GM13977 (cell line): Measurements from ENCODE around the gene SPATS2L.

Experiments
- DNase-seq: peaks from one replicate; pipeline ENCODE4 v3.0.0; 2012; ENCODE audit warnings: low spot score
- in situ Hi-C: fragments of 300-500 bp; cut with MboI; formaldehyde crosslinking; loops from one replicate; pipeline ENCODE4 v1.12.0; 2022; ENCODE audit warnings: low sequenced_read_pairs, low pct_unique_long_range_greater_than_20kb, mixed read lengths, inconsistent platforms; ENCODE audit not compliant: unreplicated experiment
- TF ChIP-seq, protein P1 (sequence below): IDR thresholded peaks from 2 replicates; pipeline ENCODE4 v1.5.1; 2012; ENCODE audit warnings: mild to moderate bottlenecking, control low read depth; ENCODE audit not compliant: insufficient read depth; ENCODE audit errors: extremely low read depth, missing control alignments

The SPATS2L gene

DNA sequence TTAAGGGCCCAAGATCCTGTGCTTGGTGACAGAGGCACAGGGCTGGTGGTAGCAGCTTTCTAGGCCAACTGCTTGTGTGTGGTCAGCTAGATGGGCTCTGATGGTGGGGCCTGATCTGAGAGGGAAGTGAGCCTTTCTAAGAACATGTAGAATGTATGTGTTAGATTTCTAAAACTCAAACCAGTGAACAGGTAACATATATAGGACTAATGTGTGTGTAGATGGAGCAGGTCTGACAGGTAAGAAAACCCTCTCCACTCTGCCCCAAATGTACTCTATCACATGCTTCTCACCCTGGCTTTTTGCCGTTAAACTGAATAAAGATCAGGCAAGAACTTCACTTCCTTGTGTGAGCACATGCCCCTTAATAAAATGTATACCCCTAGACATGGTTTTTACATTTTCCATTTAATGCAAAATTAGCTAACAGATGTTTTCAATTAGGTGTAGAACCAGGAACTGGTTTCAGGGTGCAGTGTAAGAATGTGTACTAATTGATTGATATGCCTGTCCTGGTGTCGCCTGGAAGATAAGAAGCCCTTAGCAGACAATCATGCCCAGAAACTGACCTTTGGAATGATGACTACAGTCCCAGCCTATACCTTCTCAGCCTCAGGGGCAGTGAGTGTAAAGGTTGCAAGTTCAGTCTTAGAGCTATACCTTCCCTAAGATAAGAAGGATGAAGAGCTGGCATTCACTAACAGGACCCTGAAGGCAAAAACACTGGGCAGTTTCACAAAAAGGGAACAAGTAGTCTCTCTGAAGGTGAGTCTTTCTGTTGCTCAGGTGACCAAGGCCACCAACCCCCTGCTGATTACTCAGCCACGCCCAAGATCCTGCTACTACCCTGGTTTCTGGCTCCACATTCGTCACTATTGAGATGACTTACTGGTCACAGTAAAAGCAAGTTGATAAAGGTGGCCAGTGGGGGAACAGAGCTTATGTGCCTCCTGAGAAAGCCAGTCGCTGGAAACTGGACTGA, 71.2 kb downstream of the SPATS2L start:
- TF ChIP-seq, protein P1, sequence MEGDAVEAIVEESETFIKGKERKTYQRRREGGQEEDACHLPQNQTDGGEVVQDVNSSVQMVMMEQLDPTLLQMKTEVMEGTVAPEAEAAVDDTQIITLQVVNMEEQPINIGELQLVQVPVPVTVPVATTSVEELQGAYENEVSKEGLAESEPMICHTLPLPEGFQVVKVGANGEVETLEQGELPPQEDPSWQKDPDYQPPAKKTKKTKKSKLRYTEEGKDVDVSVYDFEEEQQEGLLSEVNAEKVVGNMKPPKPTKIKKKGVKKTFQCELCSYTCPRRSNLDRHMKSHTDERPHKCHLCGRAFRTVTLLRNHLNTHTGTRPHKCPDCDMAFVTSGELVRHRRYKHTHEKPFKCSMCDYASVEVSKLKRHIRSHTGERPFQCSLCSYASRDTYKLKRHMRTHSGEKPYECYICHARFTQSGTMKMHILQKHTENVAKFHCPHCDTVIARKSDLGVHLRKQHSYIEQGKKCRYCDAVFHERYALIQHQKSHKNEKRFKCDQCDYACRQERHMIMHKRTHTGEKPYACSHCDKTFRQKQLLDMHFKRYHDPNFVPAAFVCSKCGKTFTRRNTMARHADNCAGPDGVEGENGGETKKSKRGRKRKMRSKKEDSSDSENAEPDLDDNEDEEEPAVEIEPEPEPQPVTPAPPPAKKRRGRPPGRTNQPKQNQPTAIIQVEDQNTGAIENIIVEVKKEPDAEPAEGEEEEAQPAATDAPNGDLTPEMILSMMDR, result no peak
- no peak for DNase-seq
- in situ Hi-C loops, result no loop called here

DNA sequence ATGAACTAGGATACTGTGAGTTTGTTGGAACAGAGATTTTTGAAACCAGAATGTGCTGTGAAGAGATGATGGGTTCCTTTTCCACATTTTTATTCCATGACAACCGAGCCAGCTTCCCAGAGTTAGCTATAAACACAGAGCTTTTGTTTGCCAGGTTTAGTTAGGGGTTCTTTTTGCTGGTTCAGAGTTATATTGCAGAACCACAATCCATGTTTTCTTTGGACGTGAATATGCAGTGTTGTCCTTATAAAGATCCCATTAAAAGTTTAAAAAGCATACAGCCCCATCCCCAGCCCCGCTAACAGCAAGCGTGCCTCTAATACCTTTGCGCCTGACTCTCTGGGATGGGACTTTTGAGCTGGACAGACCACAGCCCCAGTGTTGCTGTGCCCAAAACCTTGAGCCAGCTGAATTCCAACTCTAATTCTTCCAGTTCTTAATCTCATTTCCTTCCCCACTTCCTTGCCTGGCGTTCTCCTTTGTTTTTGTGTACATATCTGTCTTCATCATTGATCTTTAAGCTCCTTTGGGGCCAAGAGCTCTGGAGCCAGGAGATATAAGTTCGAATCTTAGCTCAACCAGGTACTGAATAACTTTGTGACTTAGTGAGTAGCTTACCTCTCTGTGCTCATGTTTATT, 72.3 kb downstream of the SPATS2L start:
- in situ Hi-C loops, result no loop called here
- TF ChIP-seq, protein P1, result no peak
- DNase-seq, result no peak

DNA sequence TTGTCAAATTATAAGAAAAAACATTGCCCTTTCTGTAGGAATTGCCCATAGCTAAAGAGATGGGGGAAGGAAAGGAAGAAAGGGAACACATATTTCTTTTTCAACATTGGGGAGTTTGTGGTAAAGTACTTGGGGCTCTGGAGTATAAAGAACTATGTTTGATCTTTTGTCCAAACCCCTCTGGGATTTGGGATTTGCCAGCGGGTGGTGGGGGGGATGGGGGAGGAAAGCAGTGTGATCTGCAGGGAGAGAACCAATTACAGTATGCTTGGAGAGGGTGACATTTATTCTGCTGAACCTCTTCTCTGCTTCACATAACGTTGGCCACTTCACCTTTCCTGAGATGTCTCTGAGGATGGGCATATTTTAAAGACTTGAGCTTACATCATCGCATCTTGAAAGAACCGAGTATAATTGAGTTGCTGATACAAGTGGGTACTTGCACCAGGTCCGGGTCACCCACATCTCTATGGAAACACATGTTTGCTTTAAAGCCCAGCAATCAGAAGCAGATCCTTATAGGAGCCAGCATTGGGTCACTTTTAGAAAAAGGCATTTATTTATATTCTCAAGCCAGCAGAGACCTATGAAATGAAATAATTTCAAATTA, 73.1 kb downstream of the SPATS2L start:
- TF ChIP-seq, protein P1, result no peak
- DNase-seq, result no peak
- in situ Hi-C loops, result no loop called here

DNA sequence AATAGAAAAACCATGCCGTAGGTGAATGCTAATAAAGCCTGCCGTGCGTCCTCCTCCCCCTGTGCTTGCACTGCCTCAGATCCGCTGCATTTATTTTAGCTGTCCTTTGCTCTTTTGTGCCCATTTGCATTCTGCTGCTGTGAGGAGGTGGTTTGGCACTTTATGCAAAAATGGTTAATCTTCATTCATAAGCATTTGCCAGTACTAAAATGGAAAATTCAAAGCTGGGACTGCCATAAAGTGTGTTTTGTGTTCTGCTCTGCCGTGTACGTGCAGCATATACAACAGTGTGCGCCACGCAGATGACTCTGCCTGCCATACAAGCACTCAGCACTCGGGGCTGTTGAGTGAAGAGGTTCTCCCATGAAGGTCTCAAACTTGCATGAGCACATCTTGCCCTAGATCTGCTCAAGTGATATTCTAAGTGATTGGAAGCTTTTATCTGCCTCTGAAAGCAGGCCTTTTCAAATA, 73.6 kb downstream of the SPATS2L start:
- in situ Hi-C loops, result no loop called here
- TF ChIP-seq, protein P1, result no peak
- no peak for DNase-seq

DNA sequence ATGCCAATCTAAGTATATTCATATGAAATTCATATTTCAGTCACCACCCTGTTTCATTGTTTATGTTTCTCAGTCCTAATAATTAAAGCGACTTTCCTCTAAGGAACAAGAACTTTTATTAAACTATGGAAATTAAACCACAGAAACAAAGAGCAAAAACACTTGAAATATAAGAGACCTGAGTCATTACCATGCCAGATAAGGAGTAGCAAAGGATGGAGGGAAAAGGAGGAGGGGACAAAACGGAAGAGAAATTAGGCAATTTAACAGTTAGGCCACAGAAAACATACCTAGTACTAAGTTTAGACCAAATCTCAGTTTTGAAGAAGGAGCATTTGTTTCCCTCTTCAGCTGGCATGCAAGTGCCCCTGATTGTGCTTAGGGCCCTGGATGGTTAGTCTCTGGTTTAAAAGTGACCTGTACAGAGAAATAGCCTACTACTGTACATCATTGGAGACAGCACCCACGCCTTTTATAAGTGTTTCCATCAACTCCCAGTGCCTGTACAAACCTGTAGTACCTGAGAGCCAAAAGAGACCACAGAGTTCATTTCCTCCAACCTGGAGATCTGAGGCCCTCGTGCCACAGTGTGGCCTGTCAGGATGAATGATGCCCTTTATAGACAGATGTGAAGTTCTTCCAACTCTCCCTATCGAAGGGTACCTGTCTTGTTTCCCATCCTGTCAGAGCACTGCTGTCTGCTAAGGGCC, 74.5 kb downstream of the SPATS2L start:
- in situ Hi-C loops, result no loop called here
- DNase-seq, result no peak
- TF ChIP-seq, protein P1, result no peak

DNA sequence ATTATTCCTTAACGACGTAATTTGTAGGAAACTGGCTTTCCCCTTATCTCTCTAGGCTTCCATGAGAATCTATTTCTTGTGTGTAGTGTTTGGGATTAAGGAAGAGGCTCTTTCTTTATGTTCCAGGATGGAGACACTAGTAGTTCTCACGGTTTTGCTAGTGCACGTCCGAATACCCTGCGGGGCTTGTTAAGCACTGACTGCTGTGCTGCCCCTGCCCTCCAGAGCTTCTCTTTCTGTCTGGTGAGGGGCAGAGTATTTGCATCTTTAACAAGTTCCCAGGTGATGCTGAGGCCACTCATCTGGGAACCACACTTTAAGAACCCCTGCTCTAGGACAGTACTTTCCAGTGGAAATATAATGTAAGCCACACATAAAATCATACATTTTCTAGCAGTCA, 76.4 kb downstream of the SPATS2L start:
- no peak for DNase-seq
- TF ChIP-seq, protein P1, result no peak
- in situ Hi-C loops, result no loop called here
